Kidney (tissue), 14 donors: ENCODE data around the gene ADPRH. TPM values are rescaled to one million over a fixed set of nuclear protein-coding genes. Genes with fewer than 3 reads are reported as not detected.

Experiments used
- DNase-seq, 5 donors: peaks; one replicate each; pipeline ENCODE4 v3.0.0-alpha.2; 2013 to 2020
- FAIRE-seq: peaks from 2 replicates; lab custom pipeline; 2012; peaks lifted over from hg19 to GRCh38; lab: Jason Lieb, UNC
- H3K27ac ChIP-seq, 2 donors: one replicate each; pipeline ENCODE4 v1.7.0; 2013; ENCODE audit warnings: low read depth in 2 of 2, low read length in 2 of 2, inconsistent platforms in 1 of 2
- H3K27me3 ChIP-seq: one replicate; pipeline ENCODE4 v1.7.1; 2013; ENCODE audit warnings: low read length, inconsistent platforms; ENCODE audit not compliant: control insufficient read depth, insufficient read depth
- H3K36me3 ChIP-seq, 3 donors: one replicate each; pipeline versions ENCODE4 v1.7.0 to v1.7.1; 2013; ENCODE audit warnings: low read length in 3 of 3, control low read depth in 1 of 3, inconsistent platforms in 1 of 3; ENCODE audit not compliant: insufficient read depth in 3 of 3, control insufficient read depth in 2 of 3
- H3K4me1 ChIP-seq, 3 donors: one replicate each; pipeline versions ENCODE4 v1.7.0 to v1.7.1; 2013; ENCODE audit warnings: low read length in 3 of 3, inconsistent platforms in 1 of 3, low read depth in 1 of 3; ENCODE audit not compliant: control insufficient read depth in 2 of 3, insufficient read depth in 2 of 3
- H3K4me3 ChIP-seq, 3 donors: one replicate each; pipeline versions ENCODE4 v1.7.0 to v1.8.1; 2013; ENCODE audit warnings: low read length in 3 of 3, control low read depth in 1 of 3, inconsistent platforms in 1 of 3
- H3K9ac ChIP-seq, 3 donors: one replicate each; pipeline versions ENCODE4 v1.7.0 to v1.7.1; 2013; ENCODE audit warnings: low read length in 3 of 3, control low read depth in 1 of 3, inconsistent platforms in 1 of 3
- H3K9me3 ChIP-seq, 3 donors: one replicate each; pipeline versions ENCODE4 v1.7.0 to v1.7.1; 2013; ENCODE audit warnings: low read length in 3 of 3, control low read depth in 1 of 3, inconsistent platforms in 1 of 3; ENCODE audit not compliant: control insufficient read depth in 2 of 3, insufficient read depth in 1 of 3
- CTCF ChIP-seq: IDR thresholded peaks from 3 replicates; pipeline ENCODE4 v1.5.1; 2012; ENCODE audit warnings: mild to moderate bottlenecking, moderate library complexity, borderline replicate concordance; ENCODE audit not compliant: insufficient read depth; ENCODE audit errors: extremely low read depth
- intact Hi-C: fragments of 100-400 bp; cut with DNase I; formaldehyde crosslinking; loops from one replicate; pipeline ENCODE4 v1.11.1; 2022
- polyA plus RNA-seq: library from polyadenylated mRNA; stranded (reverse); fragments of 350-450 nt; fragmentation: Illumina TruSeq; extraction: RNeasy Lipid Tissue Mini Kit (QIAGEN cat#74804); gene quantifications from one replicate; pipeline ENCODE4 v1.2.3, GENCODE V29; 2014; ENCODE audit warnings: low read depth, low replicate concordance; ENCODE audit not compliant: insufficient read depth
- total RNA-seq: library from RNA; stranded (reverse); fragmentation: NEBNext Ultra II Directional; extraction: Animal tissue kit (Norgen Biotek cat#: 25700); gene quantifications from one replicate; pipeline ENCODE4 v1.2.1, GENCODE V29; 2021
- donor health status: control.
- donor health status: control.
- donor health status: control.
- donor health status: control.
- donor health status: control.
- donor health status: DM: yes; HTN: yes; CAD: no.
- donor health status: Normal renal cell carcinoma (clear cell type).

The ADPRH gene
- total and polyA plus RNA-seq, 2 donors from 2014 or later: 5.2 to 15.0 TPM

GRCh38 chr3:119624002-119624720 is 44.9 kb downstream of the ADPRH start:
- no peak overlapping the region for H3K4me3 ChIP-seq
- no peak overlapping the region for H3K27ac ChIP-seq
- no peak for FAIRE-seq
- H3K27me3 ChIP-seq: no peaks in the 10 kb centered on the region
- TF ChIP-seq CTCF: no peak
- H3K36me3 ChIP-seq: no peaks in the 10 kb centered on the region
- H3K9me3 ChIP-seq: no peaks in the 10 kb centered on the region
- peaks cover 0 to 2% (median 0%) of the 10 kb centered on the region in 3 donors for H3K4me1 ChIP-seq
- intact Hi-C loops: no loop called here
- H3K9ac ChIP-seq: no peak overlapping the region
- DNase-seq: no peak

- DNase-seq (no peak), FAIRE-seq (no peak)
- Histone ChIP-seq H3K27me3 (no peaks in the 10 kb centered on the region), H3K9me3 (no peaks in the 10 kb centered on the region), H3K27ac (no peak overlapping the region), H3K36me3 (no peaks in the 10 kb centered on the region), H3K4me3 (no peak overlapping the region), H3K4me1 (peaks cover 0 to 2% (median 0%) of the 10 kb centered on the region in 3 donors), H3K9ac (no peak overlapping the region)
- intact Hi-C loops: no loop called here
- no peak for TF ChIP-seq CTCF
Measured at GRCh38 chr3:119625451-119626153, 46.3 kb downstream of the ADPRH start.

GRCh38 chr3:119626196-119626595 is 46.9 kb downstream of the ADPRH start:
- no peak overlapping the region for H3K27ac ChIP-seq
- no peaks in the 10 kb centered on the region for H3K36me3 ChIP-seq
- H3K4me3 ChIP-seq: no peak overlapping the region
- no peaks in the 10 kb centered on the region for H3K9me3 ChIP-seq
- intact Hi-C loops: no loop called here
- peaks cover 0 to 4% (median 0%) of the 10 kb centered on the region in 3 donors for H3K4me1 ChIP-seq
- no peak for TF ChIP-seq CTCF
- DNase-seq: peak in 1 of 5 donors; percentile 12
- no peak for FAIRE-seq
- no peaks in the 10 kb centered on the region for H3K27me3 ChIP-seq
- H3K9ac ChIP-seq: no peak overlapping the region
